ENCODE data around the gene PSMA5.

DNA sequence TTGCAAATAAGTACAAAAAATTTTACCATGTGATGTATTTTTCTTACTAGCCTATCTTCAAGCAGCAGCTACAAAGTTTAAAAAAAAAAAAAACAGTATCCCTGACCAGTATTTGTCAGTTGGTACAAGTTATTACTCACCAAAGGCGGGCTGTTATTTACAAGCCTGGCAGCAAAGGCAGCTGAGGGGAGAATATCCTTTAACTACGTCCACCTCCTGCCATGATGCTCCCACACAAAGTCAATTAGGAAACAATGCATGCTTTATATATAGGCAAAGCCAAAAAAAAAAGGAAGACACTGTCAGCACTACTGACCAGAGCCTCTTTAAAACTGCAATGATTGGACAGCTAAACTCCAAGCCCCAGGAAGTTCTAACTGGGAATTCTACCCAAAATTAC is 13.7 kb downstream of the PSMA5 start:
- TF ChIP-seq, protein P1, sequence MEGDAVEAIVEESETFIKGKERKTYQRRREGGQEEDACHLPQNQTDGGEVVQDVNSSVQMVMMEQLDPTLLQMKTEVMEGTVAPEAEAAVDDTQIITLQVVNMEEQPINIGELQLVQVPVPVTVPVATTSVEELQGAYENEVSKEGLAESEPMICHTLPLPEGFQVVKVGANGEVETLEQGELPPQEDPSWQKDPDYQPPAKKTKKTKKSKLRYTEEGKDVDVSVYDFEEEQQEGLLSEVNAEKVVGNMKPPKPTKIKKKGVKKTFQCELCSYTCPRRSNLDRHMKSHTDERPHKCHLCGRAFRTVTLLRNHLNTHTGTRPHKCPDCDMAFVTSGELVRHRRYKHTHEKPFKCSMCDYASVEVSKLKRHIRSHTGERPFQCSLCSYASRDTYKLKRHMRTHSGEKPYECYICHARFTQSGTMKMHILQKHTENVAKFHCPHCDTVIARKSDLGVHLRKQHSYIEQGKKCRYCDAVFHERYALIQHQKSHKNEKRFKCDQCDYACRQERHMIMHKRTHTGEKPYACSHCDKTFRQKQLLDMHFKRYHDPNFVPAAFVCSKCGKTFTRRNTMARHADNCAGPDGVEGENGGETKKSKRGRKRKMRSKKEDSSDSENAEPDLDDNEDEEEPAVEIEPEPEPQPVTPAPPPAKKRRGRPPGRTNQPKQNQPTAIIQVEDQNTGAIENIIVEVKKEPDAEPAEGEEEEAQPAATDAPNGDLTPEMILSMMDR (optimal IDR thresholded peaks at IDR 0.05 in 1 of 3, IDR thresholded peaks at IDR 0.05 in 1 of 3, conservative IDR thresholded peaks at IDR 0.05 in 1 of 3; ENCODE audit: extremely low read depth in 1 of 3, insufficient read depth in 2 of 3, low read length in 3 of 3) = no peak
- TF ChIP-seq EZH2 (IDR thresholded peaks at IDR 0.05; ENCODE audit: low read length) = no peak
